ENCODE results near the gene TBX4. TPM values are rescaled to one million over a fixed set of nuclear protein-coding genes. Genes with fewer than 3 reads are reported as not detected.
A peak's percentile ranks its signal among the peaks of the same experiment; 100 is the strongest.
"Not testable (repeated sequence)": the region's sequence is repeated elsewhere in the genome, so short reads cannot be mapped to it uniquely, and the experiment has no call there.

The TBX4 gene
- total RNA-seq, 4 donors from 2014 or later = not detected

DNA sequence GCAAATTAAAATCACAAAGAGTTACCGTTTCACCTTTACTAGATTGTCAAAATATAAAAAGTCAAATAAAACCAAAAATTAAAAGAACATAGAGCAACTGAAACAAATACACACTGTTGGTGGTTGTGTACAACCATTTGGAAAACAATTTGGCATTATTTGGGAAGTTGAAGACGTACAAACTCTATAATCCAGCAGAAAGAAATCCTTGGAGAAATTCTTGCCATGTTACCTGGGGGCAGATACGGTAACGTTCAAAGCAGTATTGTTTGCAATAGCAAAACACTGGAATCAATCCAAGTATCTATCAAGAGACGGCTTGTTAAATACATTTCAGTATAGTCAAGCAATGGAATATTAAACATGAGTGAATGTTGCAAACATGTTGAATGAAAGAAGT is 56.7 kb downstream of the TBX4 start:
- H3K4me1 ChIP-seq = peaks cover 0 to 7% (median 0%) of the 10 kb centered on the region in 4 donors
- H3K36me3 ChIP-seq = no peaks in the 10 kb centered on the region
- 70% methylated on average over 5 of the region's 5 CpGs for WGBS
- H3K4me3 ChIP-seq = no peak overlapping the region
- no peaks in the 10 kb centered on the region for H3K9me3 ChIP-seq
- intact Hi-C loops (cut with DNase I) = no loop called here
- no peak for DNase-seq (ENCODE audit: extremely low spot score)
- H3K27me3 ChIP-seq = no peaks in the 10 kb centered on the region
- TF ChIP-seq, protein P1, sequence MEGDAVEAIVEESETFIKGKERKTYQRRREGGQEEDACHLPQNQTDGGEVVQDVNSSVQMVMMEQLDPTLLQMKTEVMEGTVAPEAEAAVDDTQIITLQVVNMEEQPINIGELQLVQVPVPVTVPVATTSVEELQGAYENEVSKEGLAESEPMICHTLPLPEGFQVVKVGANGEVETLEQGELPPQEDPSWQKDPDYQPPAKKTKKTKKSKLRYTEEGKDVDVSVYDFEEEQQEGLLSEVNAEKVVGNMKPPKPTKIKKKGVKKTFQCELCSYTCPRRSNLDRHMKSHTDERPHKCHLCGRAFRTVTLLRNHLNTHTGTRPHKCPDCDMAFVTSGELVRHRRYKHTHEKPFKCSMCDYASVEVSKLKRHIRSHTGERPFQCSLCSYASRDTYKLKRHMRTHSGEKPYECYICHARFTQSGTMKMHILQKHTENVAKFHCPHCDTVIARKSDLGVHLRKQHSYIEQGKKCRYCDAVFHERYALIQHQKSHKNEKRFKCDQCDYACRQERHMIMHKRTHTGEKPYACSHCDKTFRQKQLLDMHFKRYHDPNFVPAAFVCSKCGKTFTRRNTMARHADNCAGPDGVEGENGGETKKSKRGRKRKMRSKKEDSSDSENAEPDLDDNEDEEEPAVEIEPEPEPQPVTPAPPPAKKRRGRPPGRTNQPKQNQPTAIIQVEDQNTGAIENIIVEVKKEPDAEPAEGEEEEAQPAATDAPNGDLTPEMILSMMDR (IDR thresholded peaks at IDR 0.05) = no peak
- TF ChIP-seq EP300 (IDR thresholded peaks at IDR 0.05) (no peak), POLR2AphosphoS5 (IDR thresholded peaks at IDR 0.05) (no peak), POLR2A (IDR thresholded peaks at IDR 0.05; ENCODE audit: low read depth) (no peak)
- no peak overlapping the region for H3K27ac ChIP-seq (replicated peaks in 1 of 4)

DNA sequence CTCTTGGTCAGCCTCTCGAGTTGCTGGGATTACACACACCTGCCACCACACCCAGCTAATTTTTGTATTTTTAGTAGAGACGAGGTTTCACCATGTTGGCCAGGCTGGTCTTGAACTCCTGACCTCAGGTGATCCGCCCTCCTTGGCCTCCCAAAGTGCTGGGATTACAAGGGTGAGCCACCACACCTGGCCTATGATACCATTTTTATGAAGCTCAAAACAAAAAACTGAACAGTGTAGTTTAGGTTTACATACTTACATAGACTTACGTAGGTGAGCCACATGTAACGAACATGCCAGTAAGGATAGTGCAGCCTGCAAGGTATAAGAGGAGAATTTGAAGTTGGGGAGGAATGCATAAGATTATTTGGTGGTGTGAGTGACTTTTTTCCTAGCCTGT is 57.2 kb downstream of the TBX4 start:
- H3K36me3 ChIP-seq; H3K27ac ChIP-seq (replicated peaks in 1 of 4); H3K9me3 ChIP-seq; intact Hi-C loops (cut with DNase I); H3K4me3 ChIP-seq; H3K4me1 ChIP-seq; H3K27me3 ChIP-seq; DNase-seq (ENCODE audit: extremely low spot score): not testable (repeated sequence)
- 94% methylated on average over 5 of the region's 5 CpGs for WGBS

DNA sequence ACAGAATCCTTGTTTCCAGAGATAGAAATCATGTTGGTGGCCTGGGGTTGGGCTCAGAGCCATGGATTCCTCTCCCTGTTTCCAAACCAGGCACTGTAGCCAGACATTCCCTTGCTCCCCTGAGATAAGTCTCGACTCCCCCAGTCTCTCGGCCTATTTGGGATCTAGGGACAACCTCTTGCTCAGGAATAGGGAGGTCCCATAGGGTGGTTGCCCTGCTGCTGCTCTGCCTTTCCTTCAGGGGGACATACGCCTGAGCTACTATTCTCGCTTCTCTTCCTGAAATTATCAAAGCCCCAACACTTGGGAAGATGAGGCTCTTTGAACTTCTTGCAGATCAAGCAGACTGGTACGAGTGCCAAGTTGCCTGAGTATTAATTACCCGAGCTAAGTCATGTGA is 58.0 kb downstream of the TBX4 start:
- H3K36me3 ChIP-seq = no peaks in the 10 kb centered on the region
- no peaks in the 10 kb centered on the region for H3K27me3 ChIP-seq
- intact Hi-C loops (cut with DNase I) = no loop called here
- H3K27ac ChIP-seq (replicated peaks in 1 of 4) = no peak overlapping the region
- no peaks in the 10 kb centered on the region for H3K4me1 ChIP-seq
- H3K9me3 ChIP-seq = no peaks in the 10 kb centered on the region
- DNase-seq (ENCODE audit: extremely low spot score) = peak; percentile 70
- WGBS = 92% methylated on average over 6 of the region's 6 CpGs
- no peak for TF ChIP-seq EP300 (IDR thresholded peaks at IDR 0.05)
- TF ChIP-seq, protein P1 (IDR thresholded peaks at IDR 0.05) = no peak
- no peak for TF ChIP-seq POLR2A (IDR thresholded peaks at IDR 0.05; ENCODE audit: low read depth)
- no peak for TF ChIP-seq POLR2AphosphoS5 (IDR thresholded peaks at IDR 0.05)
- no peak overlapping the region for H3K4me3 ChIP-seq

DNA sequence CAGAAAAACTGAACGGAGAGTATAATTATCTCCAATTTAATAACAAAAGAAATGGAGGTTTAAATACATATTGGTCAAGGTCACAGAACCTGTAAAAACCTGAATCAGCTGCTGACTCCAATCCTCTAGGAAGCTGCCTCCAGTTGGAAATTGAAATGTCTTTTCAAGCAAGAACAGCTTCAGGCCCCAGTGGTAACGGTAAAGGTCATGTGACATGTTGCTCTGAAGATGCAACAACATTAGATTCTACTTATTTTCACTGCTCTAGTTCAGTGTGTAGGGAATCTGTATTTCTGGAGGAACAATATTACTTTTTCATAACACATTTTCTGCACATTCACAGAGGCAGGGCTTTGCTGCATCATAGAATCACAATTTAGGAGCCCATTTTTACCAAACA is 58.8 kb downstream of the TBX4 start:
- H3K4me1 ChIP-seq = no peaks in the 10 kb centered on the region
- TF ChIP-seq EP300 (IDR thresholded peaks at IDR 0.05) (no peak), POLR2A (IDR thresholded peaks at IDR 0.05; ENCODE audit: low read depth) (no peak), POLR2AphosphoS5 (IDR thresholded peaks at IDR 0.05) (no peak)
- TF ChIP-seq, protein P1 (IDR thresholded peaks at IDR 0.05) = no peak
- 58% methylated on average over 2 of the region's 2 CpGs for WGBS
- H3K27ac ChIP-seq (replicated peaks in 1 of 4) = no peak overlapping the region
- DNase-seq (ENCODE audit: extremely low spot score) = peak; percentile 10
- H3K9me3 ChIP-seq = no peaks in the 10 kb centered on the region
- intact Hi-C loops (cut with DNase I) = no loop called here
- H3K36me3 ChIP-seq = no peaks in the 10 kb centered on the region
- H3K27me3 ChIP-seq = no peaks in the 10 kb centered on the region
- no peak overlapping the region for H3K4me3 ChIP-seq

DNA sequence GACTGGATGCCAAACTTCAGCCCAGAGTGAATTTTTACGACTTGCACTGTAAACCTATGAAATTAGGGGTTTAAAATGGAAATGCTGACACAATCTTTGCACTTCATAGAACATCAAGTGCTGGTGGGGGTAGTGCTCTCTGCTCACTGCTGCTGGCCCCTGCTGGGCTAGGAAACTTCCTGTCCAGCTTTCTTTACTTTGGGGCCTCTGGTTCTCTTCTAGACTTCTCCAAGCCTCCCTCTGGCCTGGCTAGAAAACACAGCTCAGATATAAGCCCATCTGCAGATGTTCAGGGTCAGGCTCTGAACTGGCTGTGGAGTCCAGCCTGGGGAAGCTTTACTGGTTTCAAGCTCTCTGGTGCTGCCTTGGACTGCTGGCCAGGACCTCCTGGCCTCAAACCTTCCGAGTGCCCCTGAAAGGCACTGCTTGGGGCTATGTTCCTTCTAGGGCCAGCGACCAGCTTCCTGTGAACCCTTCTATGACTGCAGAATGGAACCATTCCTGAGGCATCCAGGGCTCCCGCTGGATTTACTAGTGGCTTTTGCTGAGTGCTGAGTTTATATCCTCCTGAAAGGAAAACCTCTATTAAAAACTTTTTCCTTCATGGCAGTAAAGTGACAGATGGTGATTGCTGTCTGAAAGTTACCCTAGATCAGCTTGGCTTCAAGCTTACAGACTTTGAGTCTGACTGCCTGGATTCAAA is 59.4 kb downstream of the TBX4 start:
- Histone ChIP-seq H3K27ac (replicated peaks in 1 of 4) (no peak overlapping the region), H3K4me1 (no peaks in the 10 kb centered on the region), H3K27me3 (no peaks in the 10 kb centered on the region), H3K36me3 (no peaks in the 10 kb centered on the region), H3K4me3 (no peak overlapping the region), H3K9me3 (no peaks in the 10 kb centered on the region)
- WGBS = 76% methylated on average over 4 of the region's 4 CpGs
- no peak for TF ChIP-seq EP300 (IDR thresholded peaks at IDR 0.05)
- TF ChIP-seq POLR2A (IDR thresholded peaks at IDR 0.05; ENCODE audit: low read depth) = no peak
- no peak for TF ChIP-seq POLR2AphosphoS5 (IDR thresholded peaks at IDR 0.05)
- TF ChIP-seq, protein P1 (IDR thresholded peaks at IDR 0.05) = no peak
- intact Hi-C loops (cut with DNase I) = no loop called here
- peak; percentile 57 for DNase-seq (ENCODE audit: extremely low spot score)
